ENCODE data around the gene SAT1. TPM values are rescaled to one million over a fixed set of nuclear protein-coding genes. Genes with fewer than 3 reads are reported as not detected.

SAT1 gene
- total RNA-seq, 1 donor from 2014 or later: 716 TPM

DNA sequence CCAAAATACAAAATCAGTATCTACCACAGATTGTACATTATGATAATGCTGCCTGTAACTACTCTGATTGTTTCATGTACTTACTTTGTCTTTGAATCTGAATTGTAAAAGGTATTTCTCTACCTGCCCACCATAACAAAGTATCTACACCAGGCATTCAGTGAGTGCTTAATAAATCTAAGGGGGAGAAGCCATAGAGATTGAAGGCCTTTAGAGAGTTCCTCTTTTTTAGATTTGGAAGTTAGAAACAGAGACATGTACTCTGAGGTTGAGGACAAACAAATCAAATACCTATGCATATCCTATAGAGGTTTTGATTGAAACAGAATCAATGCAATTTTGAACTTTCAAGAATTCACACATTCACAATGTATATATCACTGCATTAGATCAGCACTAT lies 42.7 kb downstream of the SAT1 start:
- H3K9me3 ChIP-seq: no peaks in the 10 kb centered on the region
- no peaks in the 10 kb centered on the region for H3K27me3 ChIP-seq (ENCODE audit: low read depth)
- TF ChIP-seq, protein P1, sequence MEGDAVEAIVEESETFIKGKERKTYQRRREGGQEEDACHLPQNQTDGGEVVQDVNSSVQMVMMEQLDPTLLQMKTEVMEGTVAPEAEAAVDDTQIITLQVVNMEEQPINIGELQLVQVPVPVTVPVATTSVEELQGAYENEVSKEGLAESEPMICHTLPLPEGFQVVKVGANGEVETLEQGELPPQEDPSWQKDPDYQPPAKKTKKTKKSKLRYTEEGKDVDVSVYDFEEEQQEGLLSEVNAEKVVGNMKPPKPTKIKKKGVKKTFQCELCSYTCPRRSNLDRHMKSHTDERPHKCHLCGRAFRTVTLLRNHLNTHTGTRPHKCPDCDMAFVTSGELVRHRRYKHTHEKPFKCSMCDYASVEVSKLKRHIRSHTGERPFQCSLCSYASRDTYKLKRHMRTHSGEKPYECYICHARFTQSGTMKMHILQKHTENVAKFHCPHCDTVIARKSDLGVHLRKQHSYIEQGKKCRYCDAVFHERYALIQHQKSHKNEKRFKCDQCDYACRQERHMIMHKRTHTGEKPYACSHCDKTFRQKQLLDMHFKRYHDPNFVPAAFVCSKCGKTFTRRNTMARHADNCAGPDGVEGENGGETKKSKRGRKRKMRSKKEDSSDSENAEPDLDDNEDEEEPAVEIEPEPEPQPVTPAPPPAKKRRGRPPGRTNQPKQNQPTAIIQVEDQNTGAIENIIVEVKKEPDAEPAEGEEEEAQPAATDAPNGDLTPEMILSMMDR (IDR thresholded peaks at IDR 0.05): no peak
- H3K4me1 ChIP-seq: no peaks in the 10 kb centered on the region
- H3K36me3 ChIP-seq: no peaks in the 10 kb centered on the region
- no peak for ATAC-seq
- DNase-seq: no peak
- intact Hi-C loops (cut with DNase I): no loop called here
- no peak overlapping the region for H3K4me3 ChIP-seq
- no peak overlapping the region for H3K27ac ChIP-seq

DNA sequence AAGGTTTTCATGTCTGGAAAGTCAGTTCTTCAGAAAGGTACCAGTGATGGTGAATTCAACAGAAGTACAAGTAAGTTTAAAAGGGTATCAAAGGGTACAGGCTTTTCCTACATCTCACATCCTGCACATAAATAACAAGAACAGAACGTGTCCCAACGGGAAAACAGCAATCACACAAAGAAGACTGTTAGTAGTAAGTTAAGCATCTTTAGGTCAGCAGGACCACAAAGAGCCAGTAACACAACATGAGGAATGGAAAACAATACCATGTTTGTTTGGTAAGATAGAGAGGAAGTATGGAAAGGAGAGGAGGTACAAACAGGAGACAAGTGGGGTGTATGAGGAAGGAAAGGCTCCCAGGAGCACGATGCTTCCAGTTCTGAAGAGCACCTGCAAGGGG lies 43.2 kb downstream of the SAT1 start:
- no peak for DNase-seq
- no peaks in the 10 kb centered on the region for H3K36me3 ChIP-seq

DNA sequence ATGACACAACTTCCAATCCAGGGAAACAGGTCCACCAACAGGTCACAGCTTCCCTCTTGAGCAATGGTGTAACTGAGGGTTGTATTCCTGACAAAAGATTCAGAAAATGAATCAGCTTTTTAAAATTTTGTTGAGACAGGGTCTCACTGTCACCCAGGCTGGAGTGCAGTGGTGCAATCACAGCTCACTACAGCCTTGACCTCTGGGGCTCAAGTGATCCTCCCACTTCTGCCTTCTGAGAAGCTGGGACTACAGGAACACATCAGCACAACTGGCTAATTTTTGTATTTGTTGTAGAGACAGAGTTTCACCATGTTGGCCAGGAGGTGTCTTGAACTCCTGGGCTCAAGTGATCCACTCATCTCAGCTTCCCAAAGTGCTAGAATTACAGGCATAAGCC lies 43.7 kb downstream of the SAT1 start:
- no peak for DNase-seq
- Histone ChIP-seq H3K27ac (no peak overlapping the region), H3K4me3 (no peak overlapping the region), H3K9me3 (no peaks in the 10 kb centered on the region), H3K4me1 (no peaks in the 10 kb centered on the region), H3K27me3 (ENCODE audit: low read depth) (no peaks in the 10 kb centered on the region), H3K36me3 (no peaks in the 10 kb centered on the region)
- TF ChIP-seq, protein P1 (IDR thresholded peaks at IDR 0.05): no peak
- intact Hi-C loops (cut with DNase I): no loop called here
- ATAC-seq: peak in 1 of 2 donors; percentile 25

More for the DNA sequence above, 43.2 kb downstream of the SAT1 start:
- Histone ChIP-seq H3K9me3 (no peaks in the 10 kb centered on the region), H3K27me3 (ENCODE audit: low read depth) (no peaks in the 10 kb centered on the region), H3K27ac (no peak overlapping the region), H3K4me3 (no peak overlapping the region), H3K4me1 (no peaks in the 10 kb centered on the region)
- intact Hi-C loops (cut with DNase I): no loop called here
- ATAC-seq: no peak
- TF ChIP-seq, protein P1 (IDR thresholded peaks at IDR 0.05): no peak

DNA sequence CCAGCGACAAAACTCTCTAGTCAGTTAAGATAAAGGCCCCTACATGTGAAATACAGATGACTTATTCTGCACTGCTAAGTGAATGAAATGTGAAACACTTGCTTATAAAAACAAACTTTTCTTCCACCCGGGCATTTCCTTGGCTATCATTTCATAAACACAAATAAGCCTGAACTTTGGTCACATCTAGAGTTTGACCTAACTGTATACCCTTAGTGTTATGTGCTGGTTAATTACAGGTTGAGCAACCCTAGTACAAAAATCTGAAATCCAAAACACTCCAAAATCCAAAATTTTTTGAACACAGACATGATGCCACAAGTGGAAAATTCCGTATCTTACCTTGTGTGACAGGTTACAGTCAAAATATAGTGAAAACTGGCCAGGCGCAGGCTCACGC lies 45.9 kb downstream of the SAT1 start:
- intact Hi-C loops (cut with DNase I): no loop called here
- no peaks in the 10 kb centered on the region for H3K9me3 ChIP-seq
- H3K36me3 ChIP-seq: no peaks in the 10 kb centered on the region
- DNase-seq (no peak), ATAC-seq (no peak)
- no peak overlapping the region for H3K27ac ChIP-seq
- no peak overlapping the region for H3K4me3 ChIP-seq
- no peaks in the 10 kb centered on the region for H3K4me1 ChIP-seq
- TF ChIP-seq, protein P1 (IDR thresholded peaks at IDR 0.05): no peak
- H3K27me3 ChIP-seq (ENCODE audit: low read depth): no peaks in the 10 kb centered on the region

DNA sequence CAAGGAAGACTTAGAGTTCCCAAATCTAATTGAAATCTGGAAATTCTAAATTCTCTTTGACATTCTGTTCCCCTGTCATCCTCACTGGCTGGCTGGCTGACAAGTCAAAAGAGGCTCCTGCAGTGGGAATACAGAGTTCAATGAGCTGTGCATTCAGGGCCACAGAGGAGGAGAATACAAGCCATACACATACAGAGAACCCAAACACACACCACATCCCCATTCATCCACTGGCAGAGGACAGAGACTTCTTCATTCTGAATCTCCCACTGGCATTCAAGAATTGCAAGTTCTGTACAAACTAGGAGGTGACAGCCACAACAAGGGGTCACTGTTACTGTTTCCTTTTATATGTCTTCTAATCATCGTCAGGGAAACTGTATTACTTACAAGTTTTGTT lies 49.7 kb downstream of the SAT1 start:
- no peaks in the 10 kb centered on the region for H3K4me1 ChIP-seq
- intact Hi-C loops (cut with DNase I): no loop called here
- no peaks in the 10 kb centered on the region for H3K36me3 ChIP-seq
- no peaks in the 10 kb centered on the region for H3K27me3 ChIP-seq (ENCODE audit: low read depth)
- TF ChIP-seq, protein P1 (IDR thresholded peaks at IDR 0.05): no peak
- H3K27ac ChIP-seq: no peak overlapping the region
- no peak for ATAC-seq
- no peaks in the 10 kb centered on the region for H3K9me3 ChIP-seq
- no peak overlapping the region for H3K4me3 ChIP-seq
- DNase-seq: no peak

Other genes starting within 250 kb of the SAT1 start
- 39.7 TPM for gene PRDX4, start 115.7 kb upstream of the SAT1 start, total RNA-seq
- gene ACOT9, start 39.9 kb upstream of the SAT1 start, total RNA-seq: 45.9 TPM
- 15.9 TPM for gene APOO, start 124.8 kb downstream of the SAT1 start, total RNA-seq
- gene CXorf58, start 124.8 kb downstream of the SAT1 start, total RNA-seq: 0.27 TPM
- 6.3 TPM for gene KLHL15, start 244.0 kb downstream of the SAT1 start, total RNA-seq

All from lower lobe of right lung (tissue), 2 donors.